ENCODE measurements around the gene GBP2.
"Not testable (repeated sequence)": the region's sequence is repeated elsewhere in the genome, so short reads cannot be mapped to it uniquely, and the experiment has no call there.

The GBP2 gene

GRCh38 chr1:89125913-89126580, at the start of gene GBP2:
Gene GBP2 (minus strand): TSS chr1:89126114. CDS start chr1:89121966, 4,148 bp downstream.
- no peak for DNase-seq (ENCODE audit: low read depth)

- no peak for DNase-seq (ENCODE audit: low read depth)
These were observed 48.6 kb upstream of the GBP2 start for GRCh38 chr1:89174491-89174890.

GRCh38 chr1:89172468-89173143, 46.7 kb upstream of the GBP2 start:
- no peak for DNase-seq (ENCODE audit: low read depth)

- no peak for DNase-seq (ENCODE audit: low read depth)
These were observed 45.1 kb upstream of the GBP2 start for GRCh38 chr1:89171067-89171438.

GRCh38 chr1:89170170-89171066, 44.5 kb upstream of the GBP2 start:
- no peak for DNase-seq (ENCODE audit: low read depth)

GRCh38 chr1:89169166-89169565, 43.3 kb upstream of the GBP2 start:
- DNase-seq (ENCODE audit: low read depth): no peak

- no peak for DNase-seq (ENCODE audit: low read depth)
These were observed 41.8 kb upstream of the GBP2 start for GRCh38 chr1:89167590-89168230.

GRCh38 chr1:89166705-89167104, 40.8 kb upstream of the GBP2 start:
- no peak for DNase-seq (ENCODE audit: low read depth)

GRCh38 chr1:89165811-89166210, 39.9 kb upstream of the GBP2 start:
- no peak for DNase-seq (ENCODE audit: low read depth)

- no peak for DNase-seq (ENCODE audit: low read depth)
These were observed 25.1 kb upstream of the GBP2 start for GRCh38 chr1:89151047-89151446.

- DNase-seq (ENCODE audit: low read depth): no peak
These were observed 24.1 kb upstream of the GBP2 start for GRCh38 chr1:89149976-89150375.

- DNase-seq (ENCODE audit: low read depth): no peak
These were observed 23.3 kb upstream of the GBP2 start for GRCh38 chr1:89149229-89149628.

GRCh38 chr1:89147678-89148658, 22.1 kb upstream of the GBP2 start:
- no peak for DNase-seq (ENCODE audit: low read depth)

- DNase-seq (ENCODE audit: low read depth): no peak
These were observed 20.8 kb upstream of the GBP2 start for GRCh38 chr1:89146721-89147120.

- DNase-seq (ENCODE audit: low read depth): no peak
These were observed 17.6 kb upstream of the GBP2 start for GRCh38 chr1:89143484-89143883.

- DNase-seq (ENCODE audit: low read depth): no peak
These were observed 16.2 kb upstream of the GBP2 start for GRCh38 chr1:89142160-89142559.

GRCh38 chr1:89133747-89134146, 7.8 kb upstream of the GBP2 start:
- DNase-seq (ENCODE audit: low read depth): no peak

GRCh38 chr1:89130716-89131115, 4.8 kb upstream of the GBP2 start:
- no peak for DNase-seq (ENCODE audit: low read depth)

- no peak for DNase-seq (ENCODE audit: low read depth)
These were observed 4.0 kb upstream of the GBP2 start for GRCh38 chr1:89129911-89130310.

GRCh38 chr1:89128003-89128458, 2.1 kb upstream of the GBP2 start:
- DNase-seq (ENCODE audit: low read depth): not testable (repeated sequence)
